Occipital lobe (tissue), 2 donors: ENCODE results near the gene ALDH1L2. TPM values are rescaled to one million over a fixed set of nuclear protein-coding genes. Genes with fewer than 3 reads are reported as not detected.
"Not testable (repeated sequence)": the region's sequence is repeated elsewhere in the genome, so short reads cannot be mapped to it uniquely, and the experiment has no call there.

Experiments used
- DNase-seq: peaks from one replicate; lab custom pipeline; 2025; lab: John Stamatoyannopoulos, UW
- total RNA-seq: library from RNA; depleted of rRNA; stranded (reverse); fragments of >200 nt; gene quantifications from one replicate; pipeline ENCODE4 v1.2.3, GENCODE V29; 2014

The ALDH1L2 gene
- total RNA-seq, 1 donor from 2014 or later, result 9.7 TPM

DNA sequence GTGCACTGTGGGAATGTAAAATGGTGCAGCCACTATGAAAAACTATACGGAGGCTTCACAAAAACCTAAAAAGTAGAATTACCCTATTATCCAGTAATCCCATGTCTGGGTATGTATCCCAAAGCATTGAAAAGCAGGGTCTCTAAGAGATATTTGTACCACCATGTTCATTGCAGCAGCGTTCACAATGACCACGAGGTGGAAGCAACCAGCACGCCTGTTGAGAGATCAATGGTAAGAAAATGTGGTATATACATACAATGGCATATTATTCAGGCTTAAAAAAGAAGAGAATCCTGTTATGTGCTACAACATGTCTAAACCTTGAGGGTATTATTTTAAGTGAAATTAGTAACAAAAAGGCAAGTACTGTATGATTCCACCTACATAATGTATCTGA lies 99.1 kb downstream of the ALDH1L2 start:
- DNase-seq, result no peak

- not testable (repeated sequence) for DNase-seq
Measured at GRCh38 chr12:104977688-104978087, 106.6 kb downstream of the ALDH1L2 start.

GRCh38 chr12:104976703-104977102 lies 107.6 kb downstream of the ALDH1L2 start:
- no peak for DNase-seq

- no peak for DNase-seq
Measured at GRCh38 chr12:104975587-104976343, 108.5 kb downstream of the ALDH1L2 start.

DNA sequence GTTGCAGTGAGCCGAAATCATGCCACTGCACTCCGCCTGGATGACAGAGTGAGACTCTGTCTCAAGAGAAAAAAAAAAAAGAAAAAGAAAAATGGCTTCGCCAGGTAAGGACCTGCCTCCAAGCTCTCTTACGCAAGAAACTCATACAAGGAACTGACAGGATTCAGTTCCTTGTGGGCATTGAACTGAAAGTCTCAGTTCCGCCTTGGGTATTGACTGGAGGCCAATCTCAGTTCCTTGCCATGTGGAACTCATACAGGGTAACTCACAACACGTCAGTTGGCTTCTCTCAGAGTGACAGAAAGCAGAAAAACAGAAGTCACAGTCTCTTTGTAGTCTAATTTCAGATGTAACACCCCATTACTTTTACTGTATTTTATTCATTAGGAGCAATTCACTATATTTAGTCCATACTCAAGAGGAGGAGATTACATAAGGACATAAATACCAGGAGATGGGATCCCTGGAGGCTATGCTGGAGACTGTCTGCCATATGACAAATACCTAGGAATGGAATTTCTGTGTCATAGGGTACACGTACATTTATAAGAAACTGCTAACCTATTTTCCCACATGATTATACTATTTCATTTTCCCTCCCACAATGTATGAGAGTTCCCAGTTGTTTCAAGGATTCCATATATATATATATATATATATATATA lies 109.5 kb downstream of the ALDH1L2 start:
- DNase-seq, result no peak

DNA sequence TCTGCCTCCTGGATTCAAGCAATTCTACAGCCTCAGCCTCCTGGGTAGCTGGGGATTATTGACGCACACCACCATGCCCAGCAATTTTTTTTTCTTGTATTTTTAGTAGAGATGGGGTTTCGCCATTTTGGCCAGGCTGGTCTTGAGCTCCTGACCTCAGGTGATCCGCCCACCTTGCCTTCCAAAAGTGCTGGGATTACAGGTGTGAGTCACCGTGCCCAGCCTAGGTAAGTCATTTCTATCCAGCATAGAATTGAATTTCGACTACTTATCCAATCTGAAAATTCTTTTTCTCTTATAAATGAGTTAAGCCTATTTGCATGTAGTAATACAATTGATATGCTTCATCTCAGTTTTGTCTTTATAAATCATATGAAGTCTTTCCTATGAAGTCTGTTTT lies 111.0 kb downstream of the ALDH1L2 start:
- no peak for DNase-seq

DNA sequence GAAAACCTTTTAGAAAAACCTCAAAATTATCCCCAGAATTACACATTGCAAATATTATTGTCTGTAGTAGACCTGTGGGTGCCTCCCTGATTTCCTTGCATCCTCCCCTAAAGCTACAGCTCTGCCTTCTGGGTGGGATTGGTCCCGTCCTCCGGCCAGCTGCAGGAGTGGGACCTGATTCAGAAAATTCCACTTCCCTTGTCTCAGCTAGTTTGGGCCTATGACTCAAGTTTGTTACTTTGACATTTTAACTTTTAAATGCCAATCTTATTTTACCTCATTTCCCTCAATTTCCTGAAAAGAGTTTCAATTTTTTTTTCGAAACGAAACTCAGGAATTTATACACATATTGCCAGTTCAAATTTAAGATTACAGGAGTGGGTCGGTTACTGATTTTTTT lies 113.0 kb downstream of the ALDH1L2 start:
- DNase-seq, result no peak

Other genes starting within 250 kb of the ALDH1L2 start
- 190 TPM for gene SLC41A2, start 126.2 kb downstream of the ALDH1L2 start, total RNA-seq
- 18.7 TPM for gene NOPCHAP1, start 98.1 kb downstream of the ALDH1L2 start, total RNA-seq
- gene WASHC4, start 23.3 kb upstream of the ALDH1L2 start, total RNA-seq, result 103 TPM
- 47.1 TPM for gene APPL2, start 151.7 kb upstream of the ALDH1L2 start, total RNA-seq
- 36.3 TPM for gene C12orf75, start 246.2 kb upstream of the ALDH1L2 start, total RNA-seq